H1 (cell line): Measurements from ENCODE around the gene ERV3-1. TPM values are rescaled to one million over a fixed set of nuclear protein-coding genes. Genes with fewer than 3 reads are reported as not detected.

Experiments
- CTCF ChIA-PET: fragments of 300-600 bp; sonication (Branson Sonifier 250); formaldehyde crosslinking; loops from one replicate; lab custom pipeline; 2021; ENCODE audit not compliant: partially characterized antibody; lab: Charles Lee
- POLR2A ChIA-PET: fragments of 300-600 bp; sonication (Branson Sonifier 250); formaldehyde crosslinking; loops from one replicate; lab custom pipeline; 2021; ENCODE audit warnings: inconsistent platforms; ENCODE audit not compliant: partially characterized antibody; lab: Charles Lee
- DNase-seq, 2 experiments: peaks; one replicate each; pipeline versions ENCODE4 v3.0.0 to v3.0.0-alpha.2; 2010 to 2022; ENCODE audit warnings: low spot score in 2 of 2, low read depth in 1 of 2, mixed read lengths in 1 of 2
- FAIRE-seq: peaks from 2 replicates; lab custom pipeline; 2011; peaks lifted over from hg19 to GRCh38; lab: Jason Lieb, UNC
- H2AFZ ChIP-seq: 2 replicates; pipeline ENCODE4 v1.8.1; 2012; ENCODE audit warnings: low read length, inconsistent platforms
- H2AK5ac ChIP-seq: 2 replicates; pipeline ENCODE4 v1.6.1; 2013; ENCODE audit warnings: low read depth, low read length
- H2BK120ac ChIP-seq: replicated peaks from 2 replicates; pipeline ENCODE3; 2013; ENCODE audit warnings: low read depth, low read length, inconsistent platforms
- H2BK12ac ChIP-seq: 2 replicates; pipeline ENCODE4 v1.6.1; 2013; ENCODE audit warnings: low read depth, low read length
- H2BK15ac ChIP-seq: 2 replicates; pipeline ENCODE4 v1.6.1; 2013; ENCODE audit warnings: low read length
- H2BK20ac ChIP-seq: 2 replicates; pipeline ENCODE4 v1.6.1; 2013; ENCODE audit warnings: low read length
- H2BK5ac ChIP-seq: 2 replicates; pipeline ENCODE4 v1.6.1; 2013; ENCODE audit warnings: low read depth, low read length
- H3K14ac ChIP-seq: 2 replicates; pipeline ENCODE4 v1.6.1; 2013; ENCODE audit warnings: inconsistent platforms; ENCODE audit not compliant: insufficient read length
- H3K18ac ChIP-seq: 2 replicates; pipeline ENCODE4 v1.6.1; 2013; ENCODE audit warnings: low read length; ENCODE audit errors: extremely low read depth
- H3K23ac ChIP-seq: 2 replicates; pipeline ENCODE4 v1.6.1; 2013; ENCODE audit warnings: inconsistent platforms; ENCODE audit not compliant: insufficient read length
- H3K23me2 ChIP-seq: 2 replicates; pipeline ENCODE4 v1.6.1; 2013; ENCODE audit warnings: low read depth, low read length
- H3K27ac ChIP-seq: 2 replicates; pipeline ENCODE4 v1.6.1; 2011; ENCODE audit warnings: low read depth, low read length, inconsistent platforms
- H3K27me3 ChIP-seq, 4 experiments: replicated peaks in 1 of 4; 1 replicate in 1 of 4; 2 replicates in 3 of 4; pipeline versions ENCODE4 v1.6.1 to v1.8.1; 2011 to 2013; ENCODE audit warnings: low read length in 3 of 4, mild to moderate bottlenecking in 3 of 4, inconsistent platforms in 2 of 4, mixed read lengths in 2 of 4, moderate library complexity in 1 of 4; ENCODE audit not compliant: control insufficient read depth in 3 of 4, insufficient read depth in 3 of 4; ENCODE audit errors: extremely low read depth in 1 of 4
- H3K36me3 ChIP-seq, 4 experiments: 2 replicates each; pipeline versions ENCODE4 v1.6.1 to v1.8.1; 2011 to 2013; ENCODE audit warnings: mild to moderate bottlenecking in 4 of 4, low read length in 3 of 4, moderate library complexity in 2 of 4, control low read depth in 1 of 4, inconsistent platforms in 1 of 4; ENCODE audit not compliant: insufficient read depth in 4 of 4, control insufficient read depth in 2 of 4
- H3K4ac ChIP-seq: replicated peaks from 2 replicates; pipeline ENCODE3; 2013; ENCODE audit warnings: low read length, low read depth, mixed read lengths, inconsistent platforms; ENCODE audit not compliant: insufficient read length
- H3K4me1 ChIP-seq, 4 experiments: replicated peaks in 1 of 4; 1 replicate in 1 of 4; 2 replicates in 3 of 4; pipeline versions ENCODE4 v1.6.1 to v1.8.1; 2011 to 2013; ENCODE audit warnings: low read length in 3 of 4, inconsistent platforms in 2 of 4, mixed read lengths in 1 of 4; ENCODE audit not compliant: insufficient read depth in 4 of 4, control insufficient read depth in 3 of 4
- H3K4me2 ChIP-seq, 2 experiments: 2 replicates each; pipeline versions ENCODE4 v1.6.1 to v1.8.1; 2011 to 2013; ENCODE audit warnings: low read depth in 2 of 2, low read length in 2 of 2, control low read depth in 1 of 2, inconsistent platforms in 1 of 2, mild to moderate bottlenecking in 1 of 2; ENCODE audit not compliant: insufficient read depth in 1 of 2
- H3K4me3 ChIP-seq, 4 experiments: fragments of 200-600, 300-600 bp in 1 of 4; sonication (generic), shearing (Covaris generic), sonication (Bioruptor Twin) in 1 of 4; 2 replicates each; pipeline versions ENCODE4 v1.5.1 to v1.8.1; 2011 to 2016; ENCODE audit warnings: low read length in 4 of 4, low read depth in 3 of 4, control low read depth in 2 of 4, inconsistent platforms in 2 of 4, mild to moderate bottlenecking in 2 of 4, mixed read lengths in 1 of 4, moderate library complexity in 1 of 4; ENCODE audit not compliant: insufficient read depth in 2 of 4; ENCODE audit errors: extremely low read depth in 1 of 4
- H3K56ac ChIP-seq: replicated peaks from 2 replicates; pipeline ENCODE3; 2013; ENCODE audit warnings: low read depth, mild to moderate bottlenecking, mixed read lengths, low read length, inconsistent platforms; ENCODE audit not compliant: insufficient read length
- H3K79me1 ChIP-seq: 2 replicates; pipeline ENCODE4 v1.6.1; 2013; ENCODE audit warnings: low read depth, low read length, control low read depth
- H3K79me2 ChIP-seq, 2 experiments: 2 replicates each; pipeline versions ENCODE4 v1.6.1 to v1.8.1; 2012 to 2013; ENCODE audit warnings: low read length in 2 of 2, mild to moderate bottlenecking in 2 of 2, inconsistent platforms in 1 of 2; ENCODE audit not compliant: insufficient read depth in 2 of 2, control insufficient read depth in 1 of 2
- H3K9ac ChIP-seq, 4 experiments: replicated peaks in 1 of 4; 1 replicate in 1 of 4; 2 replicates in 3 of 4; pipeline versions ENCODE4 v1.6.1 to v1.8.1; 2011 to 2013; ENCODE audit warnings: low read depth in 3 of 4, low read length in 3 of 4, control low read depth in 2 of 4, mild to moderate bottlenecking in 2 of 4, moderate library complexity in 2 of 4, inconsistent platforms in 1 of 4; ENCODE audit errors: extremely low read depth in 1 of 4
- H3K9me3 ChIP-seq, 2 experiments: 2 replicates each; pipeline versions ENCODE4 v1.6.1 to v1.8.1; 2012 to 2013; ENCODE audit warnings: mild to moderate bottlenecking in 2 of 2, moderate library complexity in 2 of 2, control low read depth in 1 of 2, inconsistent platforms in 1 of 2, low read depth in 1 of 2, low read length in 1 of 2, mixed read lengths in 1 of 2; ENCODE audit not compliant: insufficient read depth in 2 of 2
- H4K20me1 ChIP-seq, 2 experiments: replicated peaks in 1 of 2; 2 replicates each; pipeline versions ENCODE3 to v1.8.1; 2011 to 2013; ENCODE audit warnings: inconsistent platforms in 2 of 2, low read length in 2 of 2, mild to moderate bottlenecking in 1 of 2; ENCODE audit not compliant: insufficient read depth in 2 of 2, control insufficient read depth in 1 of 2
- H4K5ac ChIP-seq: 2 replicates; pipeline ENCODE4 v1.6.1; 2013; ENCODE audit warnings: low read length, low read depth, mixed read lengths, inconsistent platforms; ENCODE audit not compliant: insufficient read length
- H4K8ac ChIP-seq: 2 replicates; pipeline ENCODE4 v1.8.0; 2013; ENCODE audit warnings: mild to moderate bottlenecking, moderate library complexity, low read length, inconsistent platforms; ENCODE audit not compliant: insufficient read depth; ENCODE audit errors: extremely low read depth
- H4K91ac ChIP-seq: replicated peaks from 2 replicates; pipeline ENCODE3; 2013; ENCODE audit warnings: low read length, mixed read lengths, inconsistent platforms; ENCODE audit not compliant: insufficient read length
- ASH2L ChIP-seq: fragments of 200-600, 300-600 bp; sonication (generic); IDR thresholded peaks from one replicate; pipeline ENCODE4 v1.7.1; 2017; ENCODE audit warnings: low read length
- BACH1 ChIP-seq: IDR thresholded peaks from 2 replicates; pipeline ENCODE4 v1.6.1; 2012; ENCODE audit warnings: low read length, improper control_type of control experiment
- BRCA1 ChIP-seq: IDR thresholded peaks from 2 replicates; pipeline ENCODE4 v1.6.1; 2012; ENCODE audit warnings: low read depth, low read length, improper control_type of control experiment
- CBX8 ChIP-seq: fragments of 300-800, 300-1000 bp; sonication (generic); IDR thresholded peaks from 2 replicates; pipeline ENCODE4 v1.7.1; 2016; ENCODE audit warnings: low read depth, low read length, borderline replicate concordance
- CREB1 ChIP-seq: IDR thresholded peaks from 2 replicates; pipeline ENCODE4 v1.6.1; 2012; ENCODE audit warnings: inconsistent platforms
- EGR1 ChIP-seq: IDR thresholded peaks from 2 replicates; pipeline ENCODE4 v1.6.1; 2011; ENCODE audit warnings: low read depth, low read length, borderline replicate concordance
- EP300 ChIP-seq, 2 experiments: IDR thresholded peaks; 1 replicate in 1 of 2; 2 replicates in 1 of 2; pipeline ENCODE4 v1.6.1; 2011 to 2012; ENCODE audit warnings: low read depth in 2 of 2, low read length in 2 of 2, mild to moderate bottlenecking in 2 of 2, borderline replicate concordance in 1 of 2, inconsistent platforms in 1 of 2, moderate library complexity in 1 of 2
- GABPA ChIP-seq: IDR thresholded peaks from 2 replicates; pipeline ENCODE4 v1.6.1; 2011; ENCODE audit warnings: mild to moderate bottlenecking, low read length, moderate library complexity, borderline replicate concordance; ENCODE audit not compliant: insufficient read depth
- HDAC2 ChIP-seq, 2 experiments: fragments of 300-600 bp in 1 of 2; sonication (generic) in 1 of 2; IDR thresholded peaks; 2 replicates each; pipeline ENCODE4 v1.6.1; 2011 to 2012; ENCODE audit warnings: low read depth in 2 of 2, low read length in 2 of 2, mild to moderate bottlenecking in 2 of 2, moderate library complexity in 2 of 2, borderline replicate concordance in 1 of 2, inconsistent platforms in 1 of 2
- KDM4A ChIP-seq: IDR thresholded peaks from one replicate; pipeline ENCODE4 v1.7.1; 2012; ENCODE audit warnings: low read depth, mild to moderate bottlenecking, moderate library complexity, low read length, inconsistent platforms; ENCODE audit not compliant: severe bottlenecking
- PHF8 ChIP-seq: fragments of 200-600 bp; sonication (generic); conservative IDR thresholded peaks from 2 replicates; pipeline ENCODE4 v1.7.1; 2012; ENCODE audit warnings: low read depth, mild to moderate bottlenecking, inconsistent platforms, low read length, moderate library complexity
- RAD21 ChIP-seq, 2 experiments: IDR thresholded peaks in 1 of 2; conservative IDR thresholded peaks in 1 of 2; 2 replicates each; pipeline ENCODE4 v1.6.1; 2011; ENCODE audit warnings: low read depth in 2 of 2, low read length in 2 of 2, improper control_type of control experiment in 1 of 2, inconsistent platforms in 1 of 2, mild to moderate bottlenecking in 1 of 2, moderate library complexity in 1 of 2
- RFX5 ChIP-seq: IDR thresholded peaks from 2 replicates; pipeline ENCODE4 v1.6.1; 2011; ENCODE audit warnings: low read depth, low read length, improper control_type of control experiment, borderline replicate concordance
- SIN3A ChIP-seq, 2 experiments: IDR thresholded peaks in 1 of 2; conservative IDR thresholded peaks in 1 of 2; 2 replicates each; pipeline ENCODE4 v1.6.1; 2011 to 2012; ENCODE audit warnings: low read length in 2 of 2, improper control_type of control experiment in 1 of 2, low read depth in 1 of 2, mild to moderate bottlenecking in 1 of 2
- WGBS, 2 experiments: shearing (Covaris generic) in 1 of 2; methylation state at CpG; one replicate each; pipeline versions ENCODE4 v1.1.6 to v1.1.7; 2013 to 2015; ENCODE audit warnings: low lambda C conversion rate in 2 of 2, mixed read lengths in 2 of 2, inconsistent platforms in 1 of 2, low coverage in 1 of 2, missing lambda C conversion rate in 1 of 2; ENCODE audit not compliant: insufficient replicate concordance in 2 of 2, insufficient coverage in 1 of 2, insufficient read length in 1 of 2; ENCODE audit errors: extremely low coverage in 1 of 2, missing lambda C conversion rate in 1 of 2; 5-methylcytosine and 5-hydroxymethylcytosine counted together
- polyA plus RNA-seq, 7 experiments: library from polyadenylated mRNA; depleted of rRNA in 3 of 7; stranded (reverse) in 5 of 7; unstranded in 2 of 7; fragments of >200 nt in 5 of 7; fragments of 200-250 nt in 2 of 7; gene quantifications; 1 replicate in 5 of 7; 2 replicates in 1 of 7; 4 replicates in 1 of 7; pipeline versions ENCODE4 v1.2.1 to v1.2.3, GENCODE V29; 2011 to 2013; ENCODE audit warnings: missing spikeins in 2 of 7, mixed read lengths in 2 of 7
- total RNA-seq: library from RNA; stranded (reverse); fragmentation: NEBNext Ultra II Directional; extraction: Animal tissue kit (Norgen Biotek cat#: 25700); gene quantifications from 2 replicates; pipeline ENCODE4 v1.2.1, GENCODE V29; 2021

Gene ERV3-1
- total and polyA plus RNA-seq, 2 of the 8 experiments (the other 6 are each of a cell fraction or from before 2014, with no cell fraction given), result 9.5 to 9.7 TPM

GRCh38 chr7:64990936-64991335 is 15.6 kb downstream of the ERV3-1 start, which contains the start of gene ZNF117:
Gene ZNF117 (minus strand): TSS chr7:64991036.
- Histone ChIP-seq H4K20me1 (no peaks in the 10 kb centered on the region), H3K23ac (no peak within 1 kb of the TSS), H3K56ac (no peak within 1 kb of the TSS), H3K9me3 (peaks cover 42 to 44% of the 10 kb centered on the region in 2 experiments), H3K4me3 (no peak within 1 kb of the TSS), H4K8ac (no peak within 1 kb of the TSS), H3K14ac (no peak within 1 kb of the TSS), H2BK120ac (no peak within 1 kb of the TSS), H2BK5ac (no peak within 1 kb of the TSS), H4K5ac (no peak within 1 kb of the TSS), H3K4me1 (no peaks in the 10 kb centered on the region), H2BK15ac (no peak within 1 kb of the TSS), H3K23me2 (no peaks in the 10 kb centered on the region), H3K36me3 (peaks cover 2 to 31% (median 6%) of the 10 kb centered on the region in 4 experiments; a peak in 6 of 8 replicates), H2AFZ (no peak within 1 kb of the TSS), H3K4me2 (no peak within 1 kb of the TSS), H2BK20ac (no peak within 1 kb of the TSS), H2AK5ac (no peak within 1 kb of the TSS), H3K4ac (no peak within 1 kb of the TSS), H4K91ac (no peak within 1 kb of the TSS), H3K9ac (no peak within 1 kb of the TSS), H2BK12ac (no peak within 1 kb of the TSS), H3K79me2 (no peaks in the 10 kb centered on the region), H3K18ac (no peak within 1 kb of the TSS), H3K27ac (no peak within 1 kb of the TSS), H3K27me3 (no peaks in the 10 kb centered on the region), H3K79me1 (no peaks in the 10 kb centered on the region; the same call in 1 of the 2 replicates)
- ChIA-PET CTCF (interaction anchor here (0.9 kb wide), 1 partner anchor 11 kb away, joined by 3 read pairs; no protein-coding TSS in a partner anchor), POLR2A (no interaction called here)
- FAIRE-seq (no peak), DNase-seq (no peak)
- WGBS, 2 experiments, result 73% methylated on average over 4 of the region's 4 CpGs; no CpG with 5 or more reads in 1 of the 2 experiments
- TF ChIP-seq EGR1, result no peak
- no peak for TF ChIP-seq KDM4A
- no peak for TF ChIP-seq PHF8
- TF ChIP-seq RAD21 (IDR thresholded peaks at IDR 0.05 in 1 of 2, conservative IDR thresholded peaks at IDR 0.05 in 1 of 2; ENCODE audit: low read depth in 2 of 2, low read length in 2 of 2), result no peak
- no peak for TF ChIP-seq CREB1
- TF ChIP-seq RFX5, result no peak
- TF ChIP-seq BACH1, result no peak
- TF ChIP-seq EP300 (IDR thresholded peaks at IDR 0.05; ENCODE audit: borderline replicate concordance in 1 of 2, low read depth in 2 of 2, low read length in 2 of 2), result no peak
- TF ChIP-seq GABPA, result no peak
- TF ChIP-seq CBX8, result no peak
- TF ChIP-seq BRCA1, result no peak
- TF ChIP-seq HDAC2 (IDR thresholded peaks at IDR 0.05; ENCODE audit: borderline replicate concordance in 1 of 2, low read depth in 2 of 2, low read length in 2 of 2), result no peak
- no peak for TF ChIP-seq SIN3A (conservative IDR thresholded peaks at IDR 0.05 in 1 of 2, IDR thresholded peaks at IDR 0.05 in 1 of 2; ENCODE audit: low read depth in 1 of 2, low read length in 2 of 2)
- TF ChIP-seq ASH2L, result no peak
